NK-92 treated with Interleukin-12 subunit alpha and Interleukin-12 subunit beta, amount 100 ng/mL, for 24 hours (cell line): ENCODE results near the gene NOC2L.

ENCODE experiments used
- DNase-seq: peaks from one replicate; lab custom pipeline; 2025; lab: John Stamatoyannopoulos, UW

The NOC2L gene

DNA sequence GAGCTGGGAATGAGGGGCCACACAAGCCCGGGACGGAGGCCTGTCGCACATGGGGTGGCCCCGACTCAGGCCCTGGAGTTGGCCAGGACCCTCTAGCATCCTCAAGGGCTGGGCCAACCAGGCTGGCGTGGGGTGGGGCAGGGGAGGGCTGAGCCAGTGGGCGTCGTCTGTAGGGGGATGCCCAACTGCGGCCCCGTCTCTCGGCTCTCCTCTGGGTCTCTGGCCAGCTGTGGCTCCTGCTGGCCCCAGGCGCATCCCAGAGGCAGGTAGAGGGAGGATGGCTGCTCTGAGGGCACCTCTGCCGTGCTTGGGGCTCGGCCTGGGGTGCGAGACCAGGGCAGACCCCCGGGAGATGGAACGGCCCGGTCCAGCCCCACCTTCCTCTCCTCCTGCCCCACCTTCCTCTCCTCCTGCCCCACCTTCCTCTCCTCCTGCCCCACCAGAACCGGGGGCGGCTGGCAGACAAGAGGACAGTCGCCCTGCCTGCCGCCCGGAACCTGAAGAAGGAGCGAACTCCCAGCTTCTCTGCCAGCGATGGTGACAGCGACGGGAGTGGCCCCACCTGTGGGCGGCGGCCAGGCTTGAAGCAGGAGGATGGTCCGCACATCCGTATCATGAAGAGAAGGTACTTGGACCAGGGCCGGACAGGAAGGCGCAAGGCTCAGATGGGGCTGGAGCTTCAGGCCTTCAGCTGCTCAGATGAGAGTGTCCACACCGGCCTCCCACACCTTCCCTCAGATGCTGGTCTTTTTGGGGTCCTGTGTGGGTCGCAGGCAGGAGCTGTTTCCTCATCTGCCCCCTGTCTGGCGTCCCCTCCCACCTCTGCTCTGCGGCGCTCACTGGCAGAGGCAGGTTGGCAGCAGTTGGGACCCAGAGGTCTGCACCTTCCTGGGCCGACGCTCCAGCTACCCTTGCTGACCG lies 29.1 kb downstream of the NOC2L start:
- DNase-seq, result no peak

GRCh38 chr1:928825-929661 lies 30.0 kb downstream of the NOC2L start:
- DNase-seq, result no peak

DNA sequence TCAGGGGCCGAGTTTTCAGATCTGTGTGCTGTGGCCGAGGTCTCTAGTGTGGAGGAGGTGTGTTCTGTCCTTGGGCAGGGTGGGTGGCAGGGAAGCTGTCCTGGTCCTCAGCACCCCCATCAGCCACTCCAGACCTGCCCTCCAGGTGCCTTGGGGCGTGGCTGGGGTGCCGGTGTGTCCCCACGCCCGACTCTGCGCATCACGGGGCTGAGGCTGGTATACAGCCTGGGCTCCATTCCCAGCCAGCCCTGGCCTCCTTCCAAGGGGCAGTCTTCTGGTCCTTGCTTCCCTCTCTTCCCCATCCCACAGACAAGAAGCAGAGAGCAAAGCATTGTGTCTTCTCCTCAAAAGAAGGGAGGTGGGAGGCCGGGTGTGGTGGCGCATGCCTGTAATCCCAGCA lies 31.3 kb downstream of the NOC2L start:
- DNase-seq, result no peak

DNA sequence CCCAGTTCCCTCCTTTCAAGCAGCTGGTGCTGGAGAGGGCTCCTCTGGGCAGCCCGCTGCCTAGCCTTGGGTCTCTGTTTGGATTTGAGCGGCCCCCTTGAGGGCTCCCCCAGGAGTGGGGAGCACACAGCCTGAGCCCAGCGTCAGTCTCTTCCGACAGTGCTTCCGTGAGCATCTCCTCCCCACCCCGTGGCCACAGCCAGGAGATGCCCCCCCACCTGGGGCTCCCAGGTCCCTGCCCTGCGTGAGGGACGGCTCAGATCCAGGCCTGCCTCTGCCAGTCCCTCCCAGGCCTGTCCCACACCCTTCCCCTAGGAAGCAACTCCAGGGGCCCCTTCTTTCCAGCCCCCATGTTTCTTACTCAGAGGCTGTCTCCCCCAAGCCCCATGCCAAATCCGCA lies 31.8 kb downstream of the NOC2L start:
- DNase-seq, result no peak

GRCh38 chr1:925561-926421 lies 33.3 kb downstream of the NOC2L start:
- no peak for DNase-seq

DNA sequence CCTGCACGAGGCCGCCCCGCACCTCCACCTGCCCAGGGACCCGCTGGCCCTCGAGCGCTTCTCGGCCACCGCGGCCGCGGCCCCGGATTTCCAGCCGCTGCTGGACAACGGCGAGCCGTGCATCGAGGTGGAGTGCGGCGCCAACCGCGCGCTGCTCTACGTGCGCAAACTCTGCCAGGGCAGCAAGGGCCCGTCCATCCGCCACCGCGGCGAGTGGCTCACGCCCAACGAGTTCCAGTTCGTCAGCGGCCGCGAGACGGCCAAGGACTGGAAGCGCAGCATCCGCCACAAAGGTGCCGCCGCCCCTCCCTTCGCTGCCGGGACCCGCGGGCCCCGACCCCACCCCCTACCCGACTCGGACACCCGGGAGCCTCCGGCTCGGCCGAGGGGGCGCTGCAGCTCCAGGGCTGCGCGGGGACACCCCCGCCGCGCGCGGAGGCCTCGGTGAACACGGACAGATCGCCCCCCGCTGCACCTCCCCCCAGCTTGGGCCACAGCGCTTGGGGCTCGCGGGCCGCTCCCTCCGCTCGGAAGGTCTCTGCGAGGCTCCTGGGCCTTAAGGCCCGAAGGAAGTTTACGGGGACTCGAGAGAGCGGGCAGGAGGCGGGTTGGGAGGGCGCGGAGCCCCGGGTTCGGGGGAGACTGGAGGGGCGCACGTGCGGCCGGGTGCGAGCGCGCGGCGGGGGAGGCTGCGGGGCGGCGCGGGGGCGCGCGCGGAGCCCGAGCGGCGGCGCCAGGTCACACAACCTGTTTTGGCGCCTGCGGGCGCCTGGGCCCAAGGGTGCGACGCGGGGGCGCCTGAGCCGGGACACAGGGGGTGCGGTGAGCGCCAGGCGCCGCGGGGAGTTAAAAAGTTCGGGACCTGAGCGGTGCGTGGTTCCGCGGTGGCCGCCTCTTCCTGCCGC lies 34.1 kb downstream of the NOC2L start:
- no peak for DNase-seq

DNA sequence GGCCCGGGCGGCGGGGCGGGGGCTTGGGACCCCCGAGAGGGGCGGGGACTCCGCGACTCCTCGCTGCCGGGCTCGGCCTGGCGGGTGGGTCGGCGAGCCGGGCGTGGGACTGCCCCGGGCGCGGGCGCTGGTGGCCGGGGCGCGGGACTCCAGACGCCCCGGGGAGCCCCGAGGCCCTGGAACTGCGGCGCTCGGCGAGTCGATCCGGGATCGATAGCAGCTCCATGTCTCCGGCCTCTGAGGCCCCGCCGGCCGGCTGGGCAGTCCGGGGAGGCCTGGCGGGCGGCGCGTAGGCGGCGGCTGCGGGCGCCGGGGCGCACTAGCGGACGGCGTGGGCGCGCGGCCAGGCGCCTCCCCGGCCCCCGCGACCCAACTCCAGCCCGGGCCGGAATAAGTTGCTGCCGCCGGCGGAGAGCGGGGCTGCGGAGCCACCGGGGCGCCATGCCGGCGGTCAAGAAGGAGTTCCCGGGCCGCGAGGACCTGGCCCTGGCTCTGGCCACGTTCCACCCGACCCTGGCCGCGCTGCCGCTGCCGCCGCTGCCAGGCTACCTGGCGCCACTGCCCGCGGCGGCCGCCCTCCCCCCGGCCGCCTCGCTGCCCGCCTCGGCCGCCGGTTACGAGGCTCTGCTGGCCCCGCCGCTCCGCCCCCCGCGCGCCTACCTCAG lies 34.9 kb downstream of the NOC2L start:
- no peak for DNase-seq

GRCh38 chr1:923131-923990 lies 35.7 kb downstream of the NOC2L start, which contains the start of gene SAMD11:
SAMD11 (plus strand) TSS chr1:923923; CDS start chr1:924432, 509 bp downstream.
- DNase-seq, result no peak

- no peak for DNase-seq
Observed at GRCh38 chr1:921011-921837, 37.8 kb downstream of the NOC2L start.

- DNase-seq, result no peak
Observed at GRCh38 chr1:920521-920920, 38.5 kb downstream of the NOC2L start.

DNA sequence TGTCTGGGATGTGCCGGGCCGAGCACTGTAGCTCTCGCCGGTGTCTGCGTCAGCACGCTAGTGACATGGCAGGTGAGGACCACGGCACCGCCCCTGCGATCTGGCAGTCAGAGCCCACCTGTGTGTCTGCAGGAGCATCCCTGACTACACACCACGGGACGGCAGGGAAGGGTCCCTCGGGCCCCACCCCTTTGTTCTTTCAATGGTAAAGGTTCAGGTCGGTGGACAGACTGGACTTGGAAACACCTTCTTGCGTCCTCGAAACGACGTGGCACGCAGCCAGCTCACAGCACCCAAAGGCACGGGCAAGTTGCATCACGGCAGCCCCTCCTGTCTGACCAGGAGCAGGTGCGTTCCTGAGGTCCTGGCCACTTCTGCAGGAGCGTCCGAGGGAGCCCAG lies 39.0 kb downstream of the NOC2L start:
- DNase-seq, result no peak

DNA sequence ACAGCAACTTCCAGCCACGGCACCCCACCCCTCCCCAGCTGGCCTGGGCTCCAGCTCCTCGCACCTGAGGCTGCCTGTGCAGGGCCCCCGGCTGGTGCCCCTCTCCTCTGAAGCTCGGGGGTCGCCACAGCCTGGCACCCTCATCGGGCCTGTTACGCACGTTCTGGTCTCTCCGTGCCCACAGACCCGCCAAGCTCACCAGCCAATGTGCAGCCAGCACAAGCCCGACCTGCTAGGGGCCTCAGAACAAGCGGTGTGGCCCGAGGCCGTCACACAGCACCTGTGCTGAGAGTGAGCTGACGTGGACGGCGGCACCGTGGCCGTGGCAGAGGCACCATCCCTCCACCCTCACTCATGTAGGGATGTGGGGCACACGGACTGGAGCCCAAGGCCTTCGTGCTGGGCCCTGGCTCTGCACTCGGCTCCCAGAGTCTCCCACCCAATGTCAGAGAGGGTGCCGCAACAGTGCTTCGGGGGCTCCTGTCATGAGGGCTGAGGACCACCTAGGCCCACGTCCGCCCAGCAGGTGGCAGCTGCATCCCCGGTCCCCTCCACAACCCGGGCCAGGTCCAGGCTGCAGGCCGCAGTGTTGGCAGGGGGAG lies 39.7 kb downstream of the NOC2L start:
- DNase-seq, result no peak

DNA sequence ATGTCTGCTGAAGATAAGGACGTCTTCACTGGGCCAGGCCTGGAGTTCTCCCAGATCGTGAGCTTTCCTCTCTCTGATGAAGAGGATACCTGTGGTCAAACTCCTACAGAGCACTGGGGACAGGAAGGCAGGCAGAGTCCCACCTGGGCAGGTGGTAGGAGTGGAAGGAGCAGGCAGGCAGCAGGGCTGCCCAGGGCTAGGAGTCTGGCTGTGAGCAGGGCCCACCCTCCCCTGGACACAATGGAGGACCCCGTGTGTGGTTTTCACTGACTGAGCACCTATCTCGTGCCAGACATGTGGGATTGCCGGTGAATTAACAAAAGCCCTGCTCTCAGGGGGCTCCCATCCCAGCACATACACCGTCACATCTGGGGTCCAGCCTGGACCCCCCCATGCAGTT lies 40.2 kb downstream of the NOC2L start:
- DNase-seq, result no peak

- DNase-seq, result no peak
Observed at GRCh38 chr1:918353-918752, 40.7 kb downstream of the NOC2L start.

DNA sequence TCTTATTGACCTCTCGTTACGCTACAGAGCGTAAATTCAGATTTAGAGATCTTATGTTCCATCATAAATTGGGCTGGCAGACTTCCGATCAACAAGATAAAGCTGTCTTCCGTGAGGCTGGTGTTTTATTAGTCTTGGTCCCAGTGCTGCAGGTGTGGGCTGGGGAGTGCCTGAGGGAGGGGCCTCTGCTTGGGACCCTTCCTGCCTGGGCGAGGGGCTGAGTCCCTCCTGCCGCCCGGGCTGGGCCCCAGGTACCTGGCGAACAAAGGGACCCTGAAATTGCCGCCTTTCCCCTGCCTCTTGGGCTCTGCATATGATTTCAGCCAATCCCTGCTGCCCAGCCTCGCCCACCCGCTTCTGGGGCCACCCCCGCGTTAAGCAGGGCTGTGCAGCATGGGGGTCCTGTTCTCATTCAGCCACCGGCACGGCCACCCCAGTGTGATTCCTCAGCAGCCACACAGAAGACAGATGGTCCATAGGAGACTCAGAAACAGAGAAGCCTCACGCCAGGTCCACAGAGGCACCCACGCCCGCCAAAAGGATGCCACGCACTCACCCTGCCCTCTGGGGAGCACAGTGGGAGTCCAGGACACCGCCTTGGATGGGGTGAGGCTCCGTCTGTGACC lies 41.5 kb downstream of the NOC2L start:
- no peak for DNase-seq

DNA sequence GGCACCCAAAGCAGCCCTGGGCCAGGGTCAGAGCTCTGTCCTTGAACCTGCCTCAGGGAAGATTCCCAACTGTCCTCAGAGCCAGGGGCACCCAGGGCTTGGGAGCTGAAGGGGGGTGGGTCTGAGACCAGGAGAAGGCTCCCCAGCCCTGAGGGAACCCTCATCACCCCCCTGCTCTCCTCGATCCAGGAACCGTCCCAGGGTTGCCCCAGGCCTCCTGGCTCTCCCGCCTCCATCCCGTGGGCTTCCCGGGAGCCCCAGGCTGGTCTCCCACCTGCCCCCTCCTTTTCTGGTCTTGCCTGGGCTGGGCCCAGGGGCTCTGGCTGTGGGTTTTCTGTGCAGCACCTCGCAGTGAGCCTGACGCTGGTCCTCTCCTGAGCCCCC lies 42.0 kb downstream of the NOC2L start:
- DNase-seq, result no peak

GRCh38 chr1:916173-917075 lies 42.6 kb downstream of the NOC2L start:
- DNase-seq, result no peak
